Measurements from ENCODE around the gene NOS1.

The NOS1 gene

GRCh38 chr12:117330441-117331113, 30.8 kb downstream of the NOS1 start:
- no peak for DNase-seq (ENCODE audit: low read depth)

- DNase-seq (ENCODE audit: low read depth) = no peak
These were observed 31.7 kb downstream of the NOS1 start for GRCh38 chr12:117329756-117330155.

GRCh38 chr12:117328556-117329100, 32.8 kb downstream of the NOS1 start:
- no peak for DNase-seq (ENCODE audit: low read depth)

DNA sequence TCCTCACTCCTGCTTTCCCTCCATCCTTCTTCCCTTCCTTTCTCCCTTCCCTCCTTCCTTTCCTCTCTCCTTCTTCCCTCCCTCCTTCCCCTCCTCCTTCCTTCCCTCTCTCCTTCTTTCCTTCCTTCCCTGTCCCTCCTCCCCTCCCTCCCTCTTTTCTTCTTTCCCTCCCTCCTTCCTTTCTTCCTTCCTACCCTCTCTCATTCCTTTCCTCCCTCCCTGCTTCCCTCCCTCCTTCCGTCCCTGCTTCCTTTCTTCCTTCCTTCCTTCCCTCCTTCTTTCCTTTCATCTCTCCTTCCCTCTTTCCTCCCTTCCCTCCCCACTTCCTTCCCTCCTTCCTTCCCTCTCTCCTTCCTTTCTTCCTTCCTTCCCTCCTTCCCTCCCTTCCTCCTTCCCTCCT, 39.0 kb downstream of the NOS1 start:
- DNase-seq (ENCODE audit: low read depth) = no peak

- DNase-seq (ENCODE audit: low read depth) = peak; percentile 9
These were observed 39.9 kb downstream of the NOS1 start for GRCh38 chr12:117321572-117321971.

GRCh38 chr12:117318591-117318990, 42.8 kb downstream of the NOS1 start:
- DNase-seq (ENCODE audit: low read depth) = no peak

- no peak for DNase-seq (ENCODE audit: low read depth)
These were observed 45.1 kb downstream of the NOS1 start for GRCh38 chr12:117316336-117316735.

GRCh38 chr12:117313926-117314325, 47.5 kb downstream of the NOS1 start:
- DNase-seq (ENCODE audit: low read depth) = no peak

DNA sequence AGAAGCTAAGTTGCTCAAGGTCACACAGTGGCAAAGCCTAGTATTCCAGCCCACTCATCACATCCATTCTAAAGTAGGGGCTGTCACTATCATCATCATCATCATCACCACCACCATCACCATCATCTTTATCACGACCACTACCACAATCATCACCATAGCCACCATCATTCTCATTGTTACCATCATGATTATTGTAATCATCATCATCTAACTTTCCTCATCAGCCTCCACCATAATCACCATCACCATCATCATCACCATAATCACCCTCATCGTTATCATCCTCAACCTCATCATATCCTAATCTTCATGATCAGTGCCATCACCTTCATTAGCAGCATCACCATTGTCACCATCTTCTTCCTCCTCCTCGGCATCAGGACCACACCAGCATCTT, 48.7 kb downstream of the NOS1 start:
- DNase-seq (ENCODE audit: low read depth) = no peak

DNA sequence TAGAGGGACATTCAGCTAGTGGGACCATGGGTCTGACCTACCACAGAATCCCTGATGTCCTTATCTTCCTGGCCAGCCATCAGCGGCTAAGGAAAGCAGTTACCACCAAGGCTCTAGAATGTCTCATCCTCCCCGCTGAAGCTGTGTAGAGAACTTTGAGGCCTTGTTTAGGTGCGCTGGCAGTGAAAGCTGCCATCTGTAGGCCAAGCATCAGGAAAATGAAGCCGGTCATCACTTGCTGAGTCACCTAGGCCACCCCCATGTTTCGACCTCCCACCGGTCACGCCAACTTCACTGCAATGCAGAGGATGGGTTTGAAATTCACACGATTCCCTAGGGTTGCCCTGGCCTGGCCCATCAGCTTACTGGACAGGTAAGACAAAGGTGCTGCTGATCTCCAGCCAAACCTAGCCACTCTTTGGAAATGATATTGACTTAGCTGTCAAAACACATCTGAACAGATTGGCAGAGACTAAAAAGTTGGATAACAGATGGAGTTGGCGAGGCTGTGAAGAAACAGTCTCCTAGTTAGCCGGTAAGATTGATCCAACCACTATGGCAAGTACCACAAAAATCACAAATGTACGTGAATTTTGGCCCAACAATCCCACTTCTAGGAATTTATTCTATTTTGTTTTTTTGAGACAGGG, 52.0 kb downstream of the NOS1 start:
- no peak for DNase-seq (ENCODE audit: low read depth)

GRCh38 chr12:117300174-117300573, 61.3 kb downstream of the NOS1 start:
- no peak for DNase-seq (ENCODE audit: low read depth)

DNA sequence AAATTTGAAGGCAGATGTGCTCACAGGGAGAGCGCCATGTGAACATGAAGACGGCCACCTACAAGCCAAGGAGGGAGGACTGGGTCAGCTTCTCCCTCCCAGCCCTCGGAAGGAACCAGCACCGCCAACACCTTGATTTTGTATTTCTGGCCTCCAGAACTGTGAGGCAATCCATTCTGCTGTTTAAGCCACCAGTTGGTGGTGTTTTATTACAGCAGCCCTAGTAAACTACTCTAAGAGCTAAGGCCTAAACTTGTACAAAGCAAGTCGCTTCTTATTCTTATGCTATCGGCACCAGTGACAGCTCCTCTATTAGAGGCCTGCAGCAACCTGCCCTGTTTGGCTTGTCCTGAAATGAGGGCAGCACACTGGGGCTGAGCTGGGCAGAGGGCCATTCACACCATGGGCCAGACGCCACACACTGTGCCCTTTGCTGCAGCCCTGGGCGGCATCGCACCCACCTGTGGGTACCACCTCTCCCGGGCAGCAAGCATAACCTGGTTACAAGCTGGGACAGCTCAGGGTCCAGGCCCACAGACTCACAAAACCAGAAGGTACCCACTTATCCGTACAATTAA, 62.7 kb downstream of the NOS1 start:
- DNase-seq (ENCODE audit: low read depth) = no peak

DNA sequence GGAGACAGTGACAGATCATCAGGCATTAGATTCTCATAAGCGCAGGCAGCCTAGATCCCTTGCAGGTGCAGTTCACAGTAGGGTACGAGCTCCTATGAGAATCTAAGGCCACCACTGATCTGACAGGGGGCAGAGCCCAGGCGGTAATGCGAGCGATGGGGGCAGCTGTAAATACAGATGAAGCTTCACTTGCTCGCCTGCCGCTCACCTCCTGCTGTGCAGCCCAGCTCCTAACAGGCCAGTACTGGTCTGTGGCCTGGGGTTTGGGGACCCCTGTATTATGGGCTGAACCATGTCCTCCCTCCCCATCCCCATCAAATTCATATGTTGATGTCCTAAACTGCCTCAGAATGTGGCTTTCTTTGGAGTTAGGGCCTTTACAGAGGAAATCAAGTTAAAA, 63.2 kb downstream of the NOS1 start:
- DNase-seq (ENCODE audit: low read depth) = no peak

DNA sequence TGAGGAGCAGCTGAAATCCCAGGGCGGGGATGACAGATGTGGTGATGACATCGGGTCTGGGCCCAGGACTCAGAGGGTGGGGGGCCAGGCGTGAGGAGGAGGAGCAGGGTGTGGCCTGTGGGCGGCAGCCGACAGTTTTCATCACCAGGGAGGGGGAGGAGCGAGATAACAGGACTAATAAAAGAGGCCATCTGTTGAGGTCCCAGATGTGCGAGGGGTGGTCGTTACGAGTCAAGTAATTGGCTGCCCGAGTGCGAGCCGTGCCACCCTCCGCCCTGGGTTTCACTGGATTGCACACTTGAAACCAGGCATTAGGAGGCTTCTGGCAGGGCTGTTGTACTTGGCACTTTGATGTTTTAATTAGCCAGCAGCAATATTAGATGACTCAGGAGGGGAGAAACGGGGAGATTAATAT, 67.2 kb downstream of the NOS1 start:
- no peak for DNase-seq (ENCODE audit: low read depth)

GRCh38 chr12:117293510-117293909, 67.9 kb downstream of the NOS1 start:
- no peak for DNase-seq (ENCODE audit: low read depth)

DNA sequence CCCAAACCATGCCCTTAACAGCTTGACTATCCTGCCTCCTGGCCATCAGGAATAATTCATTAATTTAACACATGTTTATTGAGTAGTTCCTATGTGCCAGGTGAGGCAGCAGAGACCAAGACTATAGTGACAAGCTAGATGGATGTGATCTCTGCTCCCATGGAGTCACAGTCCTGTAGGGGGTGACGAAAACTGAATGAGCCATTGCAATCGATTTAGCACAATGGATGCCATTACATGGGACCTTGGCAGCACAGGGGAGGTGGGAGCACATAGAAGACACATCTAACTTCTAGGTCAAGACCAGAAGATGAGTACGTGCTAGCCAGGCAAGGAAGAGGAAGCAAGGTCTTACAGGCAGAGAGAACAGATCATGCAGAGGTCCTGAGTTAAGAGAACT, 68.7 kb downstream of the NOS1 start:
- DNase-seq (ENCODE audit: low read depth) = no peak

DNA sequence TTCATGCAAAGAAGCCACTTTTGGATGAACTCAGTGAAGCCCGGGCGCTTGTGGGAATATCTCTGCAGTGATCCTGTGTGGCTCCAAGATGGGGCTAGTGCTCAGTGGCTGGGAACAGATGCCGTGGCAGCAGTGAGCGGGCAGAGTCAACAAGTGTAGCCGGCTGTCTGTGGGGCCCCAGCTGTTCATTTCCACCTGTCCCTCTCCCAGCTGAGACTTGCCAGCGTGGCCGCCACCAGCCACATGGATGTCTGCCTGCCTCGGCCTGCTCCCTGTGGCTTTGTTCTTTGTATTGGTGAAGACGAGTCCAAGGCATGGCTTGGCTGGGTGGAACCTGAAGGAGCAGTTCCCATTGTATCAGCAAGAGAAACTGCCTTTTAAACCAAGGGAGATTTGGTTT, 77.3 kb downstream of the NOS1 start:
- DNase-seq (ENCODE audit: low read depth) = no peak

DNA sequence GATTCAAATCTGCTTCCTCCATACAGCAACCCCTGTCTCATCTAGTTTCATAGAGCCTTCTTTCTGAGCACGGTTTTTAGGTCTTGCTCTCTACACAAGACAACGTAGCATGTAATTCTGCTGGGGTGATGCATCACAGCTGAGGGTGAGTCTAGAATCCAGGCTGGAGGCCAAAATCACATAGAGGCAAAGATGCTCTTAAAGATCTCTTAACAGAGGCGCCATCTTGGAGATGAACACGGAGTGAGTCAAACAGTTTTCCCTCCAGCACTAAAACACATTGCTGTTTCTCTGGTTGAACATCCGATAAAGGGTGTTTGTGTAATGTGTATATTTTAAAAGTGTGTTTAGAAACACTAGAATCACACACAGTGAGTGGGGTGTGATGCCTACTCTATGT, 78.9 kb downstream of the NOS1 start:
- peak; percentile 3 for DNase-seq (ENCODE audit: low read depth)

- DNase-seq (ENCODE audit: low read depth) = no peak
These were observed 81.3 kb downstream of the NOS1 start for GRCh38 chr12:117280019-117280680.

DNA sequence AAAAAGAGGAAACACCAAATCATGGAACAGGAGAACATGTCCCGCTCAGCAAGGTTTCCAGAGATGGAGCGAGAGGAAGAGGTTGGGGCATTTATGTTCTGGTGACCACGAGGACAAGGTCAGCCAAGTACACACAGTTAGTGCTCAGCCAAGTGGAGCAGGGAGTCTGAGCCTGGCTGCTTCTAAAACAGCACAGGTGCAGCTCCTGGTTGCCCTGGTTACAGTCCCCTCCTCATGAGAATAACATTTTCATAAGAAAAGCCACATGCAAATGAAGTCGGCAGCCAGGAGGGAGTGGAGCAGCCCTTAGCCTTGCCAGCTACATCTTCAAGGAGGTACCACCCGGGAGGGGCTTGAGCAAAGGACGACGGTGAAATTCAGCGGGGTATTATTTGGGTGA, 81.8 kb downstream of the NOS1 start:
- no peak for DNase-seq (ENCODE audit: low read depth)

DNA sequence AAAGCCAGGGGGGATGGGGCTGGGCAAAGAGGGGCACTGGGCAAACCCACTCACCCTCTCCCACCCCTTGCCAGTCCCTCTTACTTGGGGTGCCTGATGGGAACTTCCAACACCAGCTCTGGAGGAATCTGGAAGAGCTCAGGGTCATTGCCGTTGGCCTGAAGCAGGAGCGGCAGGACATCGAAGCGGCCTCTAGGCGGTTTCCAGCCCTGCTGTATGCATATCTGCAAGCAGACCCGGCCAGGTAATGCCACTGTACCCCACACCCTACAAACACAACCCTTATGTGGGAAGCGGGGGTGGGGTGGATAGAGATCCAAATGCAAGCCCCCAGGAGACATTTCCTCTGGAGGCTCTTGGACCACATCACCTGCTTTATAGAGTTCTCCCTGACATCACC, 83.6 kb downstream of the NOS1 start:
- DNase-seq (ENCODE audit: low read depth) = no peak

GRCh38 chr12:117273091-117273490, 88.3 kb downstream of the NOS1 start:
- DNase-seq (ENCODE audit: low read depth) = no peak

- no peak for DNase-seq (ENCODE audit: low read depth)
These were observed 88.7 kb downstream of the NOS1 start for GRCh38 chr12:117272690-117273089.
